OCI-LY1 (cell line): ENCODE results near the gene PNPLA3.

Experiments used
- H2AFZ ChIP-seq: fragments of 200-600 bp; sonication (generic), shearing (Covaris generic); 2 replicates; pipeline ENCODE4 v1.6.0; 2014; ENCODE audit warnings: antibody characterized with exemption, mild to moderate bottlenecking, low read length
- H3F3A ChIP-seq: fragments of 200-600 bp; sonication (generic), shearing (Covaris generic); 2 replicates; pipeline ENCODE4 v1.6.0; 2014; ENCODE audit warnings: mild to moderate bottlenecking, antibody characterized with exemption, low read length, moderate library complexity; ENCODE audit not compliant: insufficient read depth
- H3K27ac ChIP-seq: fragments of 200-600 bp; sonication (generic); 2 replicates; pipeline ENCODE4 v1.5.1; 2014; ENCODE audit warnings: low read length, mixed run types, mild to moderate bottlenecking, low read depth; ENCODE audit not compliant: poor library complexity, severe bottlenecking
- H3K27me3 ChIP-seq: fragments of 200-600 bp; sonication (generic); 2 replicates; pipeline ENCODE4 v1.6.0; 2014; ENCODE audit warnings: antibody characterized with exemption, mild to moderate bottlenecking, low read length, moderate library complexity; ENCODE audit not compliant: insufficient read depth
- H3K36me3 ChIP-seq: fragments of 200-600 bp; sonication (generic); 2 replicates; pipeline ENCODE4 v1.6.1; 2014; ENCODE audit warnings: mild to moderate bottlenecking, antibody characterized with exemption, low read length, moderate library complexity, mixed read lengths; ENCODE audit not compliant: insufficient read depth
- H3K4me1 ChIP-seq: fragments of 200-600 bp; sonication (generic); 2 replicates; pipeline ENCODE4 v1.5.1; 2014; ENCODE audit warnings: mild to moderate bottlenecking, low read length, moderate library complexity; ENCODE audit not compliant: insufficient read depth, severe bottlenecking
- H3K4me2 ChIP-seq: fragments of 200-600 bp; sonication (generic), shearing (Covaris generic); 2 replicates; pipeline ENCODE4 v1.6.1; 2014; ENCODE audit warnings: low read length
- H3K4me3 ChIP-seq: fragments of 200-600 bp; sonication (generic); 2 replicates; pipeline ENCODE4 v1.5.1; 2014; ENCODE audit warnings: low read length, low read depth, mild to moderate bottlenecking, mixed read lengths; ENCODE audit not compliant: poor library complexity, severe bottlenecking
- H3K79me2 ChIP-seq: fragments of 200-600 bp; shearing (Covaris generic); 2 replicates; pipeline ENCODE4 v1.6.1; 2016; ENCODE audit warnings: mixed run types, low read length, mixed read lengths; ENCODE audit not compliant: insufficient read depth
- H3K9ac ChIP-seq: fragments of 200-600 bp; sonication (generic), shearing (Covaris generic); 2 replicates; pipeline ENCODE4 v1.6.1; 2014; ENCODE audit warnings: mild to moderate bottlenecking, low read length, mixed read lengths
- H3K9me2 ChIP-seq: fragments of 200-600 bp; sonication (generic), shearing (Covaris generic); 2 replicates; pipeline ENCODE4 v1.6.1; 2014; ENCODE audit warnings: low read depth, mild to moderate bottlenecking, low read length, mixed read lengths
- H3K9me3 ChIP-seq: fragments of 200-600 bp; shearing (Covaris generic); 2 replicates; pipeline ENCODE4 v1.6.1; 2014; ENCODE audit warnings: low read length, mixed read lengths
- H4K20me1 ChIP-seq: fragments of 200-600 bp; sonication (generic), shearing (Covaris generic); 2 replicates; pipeline ENCODE4 v1.6.0; 2016; ENCODE audit warnings: mild to moderate bottlenecking, low read length; ENCODE audit not compliant: insufficient read depth
- EZH2 ChIP-seq: fragments of 200-600 bp; sonication (generic), shearing (Covaris generic); IDR thresholded peaks from 2 replicates; pipeline ENCODE4 v1.8.0; 2017; ENCODE audit warnings: borderline replicate concordance, mixed run types, mild to moderate bottlenecking, antibody characterized with exemption, low read length, moderate library complexity, mixed read lengths
- TF ChIP-seq, protein P1 (sequence below): fragments of 200-600 bp; sonication (generic), shearing (Covaris generic); IDR thresholded peaks from 2 replicates; pipeline ENCODE4 v1.5.1; 2017; ENCODE audit warnings: mild to moderate bottlenecking, antibody characterized with exemption, low read length, moderate library complexity, mixed read lengths

PNPLA3 gene

DNA sequence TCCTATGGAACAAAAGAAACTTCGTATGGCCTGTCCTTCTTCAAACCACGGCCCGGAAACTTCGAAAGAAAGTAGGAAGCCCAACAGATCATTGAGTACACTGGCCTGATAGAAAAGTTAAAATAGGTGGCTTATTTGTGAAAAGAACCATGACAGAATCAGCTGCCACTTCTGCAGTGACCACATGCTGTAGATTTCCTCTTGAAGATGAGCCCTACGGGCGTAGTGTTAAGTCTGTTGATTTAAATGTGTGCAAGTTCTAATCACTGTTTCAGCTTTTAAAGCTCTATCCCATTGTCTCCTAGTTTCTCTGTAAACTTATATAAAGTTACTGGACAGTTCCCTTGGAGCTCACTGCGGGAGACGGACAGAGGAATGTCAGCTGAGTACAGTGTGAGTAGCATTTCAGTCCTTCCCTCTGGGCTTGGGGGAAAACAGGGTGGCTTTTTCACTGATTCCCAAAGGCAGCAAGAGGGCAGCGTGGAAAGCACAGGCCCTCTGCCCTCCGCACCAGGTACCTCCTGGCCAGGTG is 49.4 kb downstream of the PNPLA3 start:
- Histone ChIP-seq H3F3A (no peaks in the 10 kb centered on the region), H3K36me3 (peaks cover 92% of the 10 kb centered on the region), H3K27ac (no peak overlapping the region), H3K4me2 (no peak overlapping the region), H4K20me1 (no peaks in the 10 kb centered on the region), H3K9ac (no peak overlapping the region), H3K27me3 (no peaks in the 10 kb centered on the region), H3K9me3 (no peaks in the 10 kb centered on the region), H3K4me3 (no peak overlapping the region), H3K79me2 (no peaks in the 10 kb centered on the region), H2AFZ (no peak overlapping the region), H3K4me1 (no peaks in the 10 kb centered on the region), H3K9me2 (no peaks in the 10 kb centered on the region)
- TF ChIP-seq EZH2 = no peak
- TF ChIP-seq, protein P1, sequence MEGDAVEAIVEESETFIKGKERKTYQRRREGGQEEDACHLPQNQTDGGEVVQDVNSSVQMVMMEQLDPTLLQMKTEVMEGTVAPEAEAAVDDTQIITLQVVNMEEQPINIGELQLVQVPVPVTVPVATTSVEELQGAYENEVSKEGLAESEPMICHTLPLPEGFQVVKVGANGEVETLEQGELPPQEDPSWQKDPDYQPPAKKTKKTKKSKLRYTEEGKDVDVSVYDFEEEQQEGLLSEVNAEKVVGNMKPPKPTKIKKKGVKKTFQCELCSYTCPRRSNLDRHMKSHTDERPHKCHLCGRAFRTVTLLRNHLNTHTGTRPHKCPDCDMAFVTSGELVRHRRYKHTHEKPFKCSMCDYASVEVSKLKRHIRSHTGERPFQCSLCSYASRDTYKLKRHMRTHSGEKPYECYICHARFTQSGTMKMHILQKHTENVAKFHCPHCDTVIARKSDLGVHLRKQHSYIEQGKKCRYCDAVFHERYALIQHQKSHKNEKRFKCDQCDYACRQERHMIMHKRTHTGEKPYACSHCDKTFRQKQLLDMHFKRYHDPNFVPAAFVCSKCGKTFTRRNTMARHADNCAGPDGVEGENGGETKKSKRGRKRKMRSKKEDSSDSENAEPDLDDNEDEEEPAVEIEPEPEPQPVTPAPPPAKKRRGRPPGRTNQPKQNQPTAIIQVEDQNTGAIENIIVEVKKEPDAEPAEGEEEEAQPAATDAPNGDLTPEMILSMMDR = no peak

DNA sequence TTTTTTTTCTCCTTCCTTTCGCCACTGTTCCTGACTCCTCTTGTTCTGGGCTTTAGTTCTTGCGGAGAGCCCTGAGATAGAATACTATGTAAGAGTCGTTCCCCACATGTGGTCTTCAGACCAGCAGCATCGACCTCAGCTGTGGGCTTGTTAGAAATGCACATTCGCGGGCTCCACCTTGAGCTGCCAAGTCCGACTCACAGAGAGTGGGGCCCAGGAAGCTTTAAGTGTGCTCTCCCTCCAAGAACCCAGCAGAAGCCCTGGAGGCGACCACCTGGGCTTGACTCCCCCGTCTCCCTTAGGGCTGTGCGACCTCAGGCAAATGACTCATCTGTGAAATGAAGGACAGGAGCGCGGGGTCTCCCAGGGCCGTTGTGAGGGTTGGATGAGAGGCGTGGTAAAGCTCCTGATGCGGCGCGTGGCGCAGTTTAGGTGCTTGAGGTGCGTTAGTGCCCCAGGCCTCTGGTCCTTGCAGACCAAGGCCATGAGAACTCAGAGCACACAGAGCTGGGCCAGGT is 50.5 kb downstream of the PNPLA3 start:
- H3K79me2 ChIP-seq = no peaks in the 10 kb centered on the region
- no peaks in the 10 kb centered on the region for H4K20me1 ChIP-seq
- H3F3A ChIP-seq = no peaks in the 10 kb centered on the region
- no peaks in the 10 kb centered on the region for H3K9me3 ChIP-seq
- no peaks in the 10 kb centered on the region for H3K9me2 ChIP-seq
- H3K4me1 ChIP-seq = no peaks in the 10 kb centered on the region
- H3K36me3 ChIP-seq = peaks cover 91% of the 10 kb centered on the region
- no peaks in the 10 kb centered on the region for H3K27me3 ChIP-seq
- no peak overlapping the region for H3K4me3 ChIP-seq
- no peak overlapping the region for H2AFZ ChIP-seq
- H3K27ac ChIP-seq = no peak overlapping the region
- TF ChIP-seq, protein P1 = no peak
- no peak for TF ChIP-seq EZH2
- H3K4me2 ChIP-seq = no peak overlapping the region
- no peak overlapping the region for H3K9ac ChIP-seq

DNA sequence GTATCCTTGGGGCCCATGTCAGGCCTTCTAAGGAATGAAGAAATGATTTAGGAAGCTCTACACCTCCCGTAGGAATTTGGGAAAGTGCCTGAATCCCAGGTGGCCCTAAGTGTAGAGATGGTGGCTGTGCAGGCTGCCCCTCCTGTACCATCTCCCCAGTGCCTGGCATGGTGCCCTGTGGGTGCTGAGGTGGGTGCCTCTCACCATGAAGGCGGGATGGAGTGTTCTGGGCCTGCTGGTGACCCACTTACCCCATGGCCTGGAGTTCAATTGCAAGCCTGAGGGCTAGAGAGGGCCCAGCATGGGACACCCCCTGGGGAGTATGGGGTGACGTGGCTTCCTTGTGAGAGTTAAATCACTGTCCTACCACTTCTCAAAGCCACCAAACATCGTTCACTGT is 51.4 kb downstream of the PNPLA3 start:
- Histone ChIP-seq H3F3A (no peaks in the 10 kb centered on the region), H3K36me3 (peaks cover 93% of the 10 kb centered on the region), H3K9ac (no peak overlapping the region), H3K4me3 (no peak overlapping the region), H3K9me2 (no peaks in the 10 kb centered on the region), H3K27me3 (no peaks in the 10 kb centered on the region), H3K79me2 (no peaks in the 10 kb centered on the region), H4K20me1 (no peaks in the 10 kb centered on the region), H3K27ac (no peak overlapping the region), H3K9me3 (no peaks in the 10 kb centered on the region), H3K4me1 (no peaks in the 10 kb centered on the region), H2AFZ (no peak overlapping the region), H3K4me2 (no peak overlapping the region)
- no peak for TF ChIP-seq EZH2
- TF ChIP-seq, protein P1 = no peak
